Breast epithelium (tissue), 3 donors: ENCODE results near the gene WDR70.
"Not testable (repeated sequence)": the region's sequence is repeated elsewhere in the genome, so short reads cannot be mapped to it uniquely, and the experiment has no call there.

Experiments used
- CTCF ChIP-seq, 3 donors: fragments of 450-650 bp; IDR thresholded peaks; one replicate each; pipeline ENCODE4 v1.5.1; 2016 to 2017; ENCODE audit warnings: antibody characterized with exemption in 3 of 3, mild to moderate bottlenecking in 3 of 3, moderate library complexity in 3 of 3
- POLR2A ChIP-seq: fragments of 450-650 bp; IDR thresholded peaks from one replicate; pipeline ENCODE4 v1.6.1; 2016; ENCODE audit warnings: antibody characterized with exemption, mild to moderate bottlenecking, moderate library complexity
- POLR2AphosphoS5 ChIP-seq, 3 donors: sonication (generic); formaldehyde crosslinking; IDR thresholded peaks; one replicate each; pipeline ENCODE4 v1.6.1; 2017; ENCODE audit warnings: antibody characterized with exemption in 3 of 3

DNA sequence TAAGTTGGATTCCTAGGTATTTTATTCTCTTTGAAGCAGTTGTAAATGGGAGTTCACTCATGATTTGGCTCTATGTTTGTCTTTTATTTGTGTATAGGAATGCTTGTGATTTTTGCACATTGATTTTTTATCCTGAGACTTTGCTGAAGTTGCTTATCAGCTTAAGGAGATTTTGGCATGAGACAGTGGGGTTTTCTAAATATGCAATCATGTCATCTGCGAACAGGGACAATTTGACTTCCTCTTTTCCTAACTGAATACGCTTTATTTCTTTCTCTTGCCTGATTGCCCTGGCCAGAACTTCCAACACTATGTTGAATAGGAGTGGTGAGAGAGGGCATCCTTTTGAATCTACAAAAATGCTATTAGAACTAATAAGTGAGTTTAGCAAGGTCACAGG lies 215.7 kb downstream of the WDR70 start:
- not testable (repeated sequence) for TF ChIP-seq POLR2A; POLR2AphosphoS5 (IDR thresholded peaks at IDR 0.05); CTCF (IDR thresholded peaks at IDR 0.05)
